ENCODE data around the gene NDUFA8. TPM values are rescaled to one million over a fixed set of nuclear protein-coding genes. Genes with fewer than 3 reads are reported as not detected.

Gene NDUFA8
- 65.6 TPM for polyA plus RNA-seq (2013, experiment 1 of 2; ENCODE audit: insufficient read length)
- polyA plus RNA-seq (2013, experiment 2 of 2; ENCODE audit: insufficient read length) = 69.6 TPM

- DNase-seq = peak; percentile 95
Observed at GRCh38 chr9:122159026-122159924, at the start of gene NDUFA8, which contains the start of gene MORN5. TSS of gene NDUFA8 (minus strand) at chr9:122159779. CDS start at chr9:122159677, 102 bp downstream. TSS of gene MORN5 (plus strand) at chr9:122159908. CDS start at chr9:122159973, 65 bp downstream.

DNA sequence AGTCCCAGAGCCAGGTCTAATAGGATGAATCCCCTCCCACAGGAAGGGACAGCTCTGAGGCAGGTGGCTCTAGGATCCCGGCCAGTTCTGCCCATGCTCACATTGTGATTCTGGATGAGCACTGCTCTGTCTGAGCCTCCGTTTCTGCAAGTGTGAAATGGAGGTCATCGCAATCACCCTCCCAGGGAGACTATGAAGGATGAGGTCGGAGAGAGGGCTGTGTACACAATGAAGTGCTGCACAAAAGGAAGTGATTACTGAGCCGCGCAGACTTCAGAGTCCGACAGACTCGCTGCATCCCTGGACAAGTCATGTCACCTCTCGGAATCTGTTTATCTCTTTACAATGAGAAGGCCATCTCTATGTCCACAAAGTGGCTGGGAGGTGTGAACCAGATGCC lies 47.5 kb upstream of the NDUFA8 start:
- no peak for DNase-seq

DNA sequence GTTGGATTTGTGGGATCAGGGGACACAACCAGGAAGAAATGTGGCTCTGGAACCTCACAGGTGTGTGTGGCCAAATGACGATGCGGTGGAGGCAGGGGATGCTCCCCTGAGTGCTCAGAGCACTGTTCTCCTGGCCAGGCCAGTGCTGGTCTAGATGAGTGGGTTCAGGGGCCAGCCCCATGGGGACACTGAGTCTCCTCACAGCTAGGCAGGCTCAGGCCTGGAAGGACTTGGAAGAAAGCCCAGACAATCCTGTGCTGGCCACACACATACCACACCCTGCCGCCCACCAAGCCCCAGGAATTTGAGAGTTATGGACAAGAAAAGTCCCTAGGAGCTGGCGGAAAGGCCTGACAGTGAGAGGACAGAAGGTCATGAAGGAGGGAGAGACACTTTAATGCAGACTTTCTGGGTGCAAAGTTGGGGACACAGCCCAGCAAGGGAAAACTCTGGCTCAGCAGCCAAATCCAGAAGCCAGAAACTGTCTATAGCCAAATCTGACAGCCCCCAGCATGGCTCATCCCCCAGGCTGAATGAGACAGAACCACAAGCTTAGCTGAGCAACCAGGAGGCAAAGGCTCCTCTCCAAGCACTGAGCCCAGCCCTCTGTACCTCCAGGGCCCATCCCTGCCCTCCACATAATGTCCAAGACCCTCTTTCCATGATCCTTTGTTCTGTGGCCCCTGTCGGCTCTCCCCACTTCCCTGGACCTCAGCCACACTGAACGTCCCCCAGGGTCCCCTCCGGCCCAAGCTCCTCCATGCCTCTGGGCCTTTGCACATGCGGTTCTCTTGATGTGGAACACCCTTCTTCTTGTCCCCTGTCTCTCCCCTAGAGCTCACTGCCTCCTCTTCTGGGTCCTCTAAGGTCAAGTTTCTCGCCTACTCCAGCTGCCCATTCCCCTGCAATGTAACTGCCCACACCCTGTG lies 46.8 kb upstream of the NDUFA8 start:
- peak; percentile 77 for DNase-seq

- DNase-seq = no peak
Observed at GRCh38 chr9:122205176-122205575, 45.6 kb upstream of the NDUFA8 start.

GRCh38 chr9:122204491-122204890 lies 44.9 kb upstream of the NDUFA8 start:
- no peak for DNase-seq

GRCh38 chr9:122204055-122204454 lies 44.5 kb upstream of the NDUFA8 start:
- DNase-seq = no peak

- no peak for DNase-seq
Observed at GRCh38 chr9:122202111-122202510, 42.5 kb upstream of the NDUFA8 start.

DNA sequence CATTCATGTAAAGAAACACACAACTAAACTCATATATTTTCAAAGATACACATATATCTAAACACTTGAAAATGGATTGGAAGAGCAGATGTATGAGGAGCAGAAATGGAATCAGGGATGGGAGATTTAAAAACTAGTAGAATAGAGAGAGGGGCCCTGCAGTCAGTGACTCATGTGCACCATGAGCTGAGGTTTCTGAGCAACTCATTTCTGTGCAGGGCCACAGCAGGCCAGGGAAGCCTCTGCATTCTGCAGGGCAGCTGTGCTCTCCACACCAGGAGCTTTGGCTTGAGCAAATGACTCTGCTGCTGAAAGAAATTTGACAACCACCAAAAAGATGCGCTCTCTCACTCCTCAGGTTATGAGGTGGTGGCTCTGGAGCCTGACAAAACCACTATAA lies 42.1 kb upstream of the NDUFA8 start:
- DNase-seq = no peak

GRCh38 chr9:122200960-122201595 lies 41.5 kb upstream of the NDUFA8 start:
- DNase-seq = peak; percentile 23

GRCh38 chr9:122197882-122198281 lies 38.3 kb upstream of the NDUFA8 start:
- DNase-seq = no peak

GRCh38 chr9:122197426-122197825 lies 37.8 kb upstream of the NDUFA8 start:
- no peak for DNase-seq

DNA sequence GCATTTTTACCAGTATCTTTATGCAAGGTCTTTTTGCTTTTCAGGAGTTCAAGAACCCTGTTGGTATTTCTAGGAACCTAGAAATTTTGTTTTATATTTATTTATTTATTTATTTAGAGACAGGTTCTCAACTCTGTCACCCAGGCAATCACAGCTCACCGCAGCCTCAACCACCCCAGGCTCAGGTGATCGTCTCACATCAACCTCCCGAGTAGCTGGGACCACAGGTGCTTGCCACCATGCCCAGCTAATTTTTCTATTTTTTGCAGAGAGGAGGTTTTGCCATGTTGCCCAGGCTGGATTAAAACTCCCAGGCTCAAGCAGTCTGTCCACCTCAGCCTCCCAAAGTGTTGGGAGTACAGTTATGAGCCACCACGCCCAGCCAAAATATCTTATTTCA lies 36.3 kb upstream of the NDUFA8 start:
- no peak for DNase-seq

DNA sequence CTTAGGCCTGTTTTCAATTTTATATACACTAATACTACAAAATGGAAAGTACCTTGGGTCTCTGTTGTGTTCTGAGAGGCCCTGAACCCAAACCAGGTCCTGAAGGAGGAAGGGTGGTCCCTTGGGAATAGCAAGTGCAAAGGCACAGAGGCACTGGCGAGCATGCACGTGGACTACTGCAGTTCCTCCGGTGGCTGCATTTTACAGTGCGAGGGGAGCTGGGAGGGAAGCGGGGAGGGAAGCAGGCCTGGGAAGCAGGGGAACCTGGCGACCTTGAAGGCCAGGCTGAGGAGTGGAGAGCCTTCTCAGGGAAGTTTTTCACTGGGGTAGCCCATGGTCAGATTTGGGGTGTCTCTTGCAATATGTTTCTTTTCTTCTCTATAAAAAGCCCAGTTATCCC lies 34.1 kb upstream of the NDUFA8 start:
- DNase-seq = no peak

GRCh38 chr9:122192914-122193525 lies 33.4 kb upstream of the NDUFA8 start:
- no peak for DNase-seq

GRCh38 chr9:122192261-122192875 lies 32.8 kb upstream of the NDUFA8 start:
- no peak for DNase-seq

- no peak for DNase-seq
Observed at GRCh38 chr9:122191584-122191983, 32.0 kb upstream of the NDUFA8 start.

DNA sequence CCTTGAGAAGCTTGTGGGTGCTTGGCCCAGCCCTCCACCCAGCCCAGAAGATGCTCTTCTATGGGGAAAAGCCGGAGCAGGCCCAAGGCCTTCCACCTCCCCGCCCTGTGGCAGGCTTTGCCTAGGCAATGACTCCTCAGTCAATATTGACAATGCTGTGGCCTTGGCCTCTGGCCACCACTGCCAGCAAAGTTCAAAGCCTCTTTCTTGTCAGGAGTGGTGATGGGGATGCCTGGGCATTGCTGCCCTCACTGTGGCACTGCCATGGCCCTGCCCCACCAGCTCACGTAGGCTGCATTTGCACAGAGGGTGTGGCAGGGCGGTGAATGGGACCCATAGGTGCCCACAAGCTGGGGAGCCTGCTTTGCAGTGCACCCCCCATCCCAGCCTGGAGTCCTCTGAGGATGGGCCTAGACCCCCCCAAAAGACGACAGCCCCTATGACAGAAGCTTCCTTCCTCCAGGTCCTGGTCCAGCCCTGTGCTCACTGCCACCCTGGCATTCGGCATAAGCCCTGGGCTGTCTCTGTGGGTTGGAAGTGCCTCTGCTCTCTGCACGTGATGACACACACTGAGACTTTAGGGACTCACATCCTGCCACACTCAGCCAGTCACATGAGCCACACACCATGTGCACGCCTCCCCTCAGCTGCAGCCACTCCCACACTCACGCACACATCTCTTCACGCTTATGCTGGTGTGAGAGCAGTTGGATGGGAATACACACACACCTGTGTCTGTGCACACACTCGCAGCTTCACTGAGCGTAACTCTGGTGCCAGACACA lies 31.2 kb upstream of the NDUFA8 start:
- DNase-seq = peak; percentile 21

- DNase-seq = no peak
Observed at GRCh38 chr9:122188369-122188768, 28.8 kb upstream of the NDUFA8 start.

DNA sequence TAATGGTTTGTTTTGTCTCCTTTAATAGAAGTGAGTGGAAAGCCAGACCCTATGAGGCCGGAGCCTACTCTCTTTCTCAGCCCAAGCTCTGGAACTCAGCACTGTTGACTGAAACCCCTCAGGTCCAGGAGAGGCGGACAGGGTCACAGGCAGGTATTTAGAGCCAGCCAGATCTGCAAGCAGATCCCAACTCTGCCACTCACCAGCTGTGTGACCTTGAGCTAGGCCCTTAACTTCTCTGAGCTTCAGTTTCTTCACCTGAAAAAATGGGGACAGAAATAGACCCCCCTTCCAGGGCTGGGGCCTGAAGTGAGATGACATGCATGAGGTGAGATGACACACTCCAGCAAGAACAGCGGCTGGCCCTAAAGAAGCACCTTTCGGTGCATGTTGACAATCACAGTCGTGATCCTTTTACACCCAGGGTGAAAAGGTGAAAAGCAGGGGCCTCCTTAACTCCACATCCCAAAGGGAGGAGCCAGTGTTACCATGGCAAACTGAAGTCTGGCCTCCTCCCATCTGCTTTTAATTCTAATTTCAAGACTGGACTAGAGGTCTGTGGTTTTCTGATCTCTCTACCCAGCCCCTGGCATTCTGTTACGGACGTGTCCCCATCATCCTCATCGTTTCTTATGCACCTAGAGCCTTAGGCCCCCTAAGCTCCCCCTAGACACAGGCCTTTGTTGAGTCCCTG lies 27.3 kb upstream of the NDUFA8 start:
- no peak for DNase-seq

DNA sequence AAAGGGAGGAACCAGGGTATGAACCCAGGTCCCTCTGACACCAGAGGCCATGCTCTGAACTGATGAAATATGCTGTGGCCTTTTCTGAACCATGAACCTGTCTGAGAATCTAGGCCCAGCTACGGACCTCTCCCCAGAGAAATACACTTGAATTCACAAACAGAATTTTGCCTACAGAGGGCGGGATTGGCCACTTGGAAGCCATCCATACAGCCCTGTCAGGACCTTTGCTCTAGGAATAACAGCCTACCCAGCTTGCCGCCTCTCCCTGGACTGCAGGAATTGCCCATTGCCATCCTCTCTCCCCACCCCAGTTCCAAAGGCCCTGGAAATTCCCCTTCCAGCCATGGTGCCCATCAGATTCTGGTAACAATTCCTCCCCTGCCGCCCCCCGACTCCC lies 26.7 kb upstream of the NDUFA8 start:
- no peak for DNase-seq

Data from fibroblast of skin of abdomen (primary cell).